Nephron (organoid): ENCODE data around the gene MIDN.

Source experiments
- H3K27ac Mint-ChIP-seq, 3 experiments: 2 replicates each; pipeline ENCODE4 v1.8.0; 2020; ENCODE audit warnings: mixed read lengths in 3 of 3, mild to moderate bottlenecking in 2 of 3, moderate library complexity in 1 of 3
- H3K27me3 Mint-ChIP-seq: 2 replicates; pipeline ENCODE4 v1.8.0; 2021; ENCODE audit warnings: low read depth, mild to moderate bottlenecking, moderate library complexity, mixed read lengths
- H3K36me3 Mint-ChIP-seq: 2 replicates; pipeline ENCODE4 v1.8.0; 2020; ENCODE audit warnings: low read depth, mixed read lengths
- H3K4me1 Mint-ChIP-seq: 2 replicates; pipeline ENCODE4 v1.8.0; 2020; ENCODE audit warnings: mixed read lengths
- H3K4me3 Mint-ChIP-seq, 3 experiments: 2 replicates each; pipeline ENCODE4 v1.8.0; 2020; ENCODE audit warnings: mild to moderate bottlenecking in 3 of 3, mixed read lengths in 3 of 3, moderate library complexity in 2 of 3
- H3K9me3 Mint-ChIP-seq: 2 replicates; pipeline ENCODE4 v1.8.0; 2020; ENCODE audit warnings: mixed read lengths
- CTCF ChIP-seq, 3 experiments: fragments of 200-600 bp; sonication (generic); IDR thresholded peaks; one replicate each; pipeline ENCODE4 v1.5.0; 2021; ENCODE audit warnings: antibody characterized with exemption in 3 of 3; ENCODE audit not compliant: unreplicated experiment in 3 of 3

The MIDN gene

GRCh38 chr19:1263188-1263587 lies 14.8 kb downstream of the MIDN start:
- peaks cover 52% of the 10 kb centered on the region for H3K4me1 Mint-ChIP-seq

GRCh38 chr19:1264801-1265614 lies 16.6 kb downstream of the MIDN start:
- Mint-ChIP-seq H3K27ac (peak overlapping the region; percentile 77 to 95 (median 85)), H3K36me3 (peaks cover 3% of the 10 kb centered on the region), H3K9me3 (no peaks in the 10 kb centered on the region), H3K4me3 (peak overlapping the region; percentile 69 to 73 (median 70)), H3K4me1 (peaks cover 62% of the 10 kb centered on the region), H3K27me3 (peaks cover 10% of the 10 kb centered on the region)
- no peak for TF ChIP-seq CTCF (IDR thresholded peaks at IDR 0.05; ENCODE audit: unreplicated experiment in 3 of 3)

More at GRCh38 chr19:1263188-1263587, 14.8 kb downstream of the MIDN start:
- Mint-ChIP-seq H3K27me3 (peaks cover 6% of the 10 kb centered on the region), H3K27ac (peak overlapping the region; percentile 91 to 95 (median 93)), H3K36me3 (no peaks in the 10 kb centered on the region), H3K4me3 (peak overlapping the region; percentile 73 to 76 (median 74)), H3K9me3 (no peaks in the 10 kb centered on the region)
- TF ChIP-seq CTCF (IDR thresholded peaks at IDR 0.05; ENCODE audit: unreplicated experiment in 3 of 3), result no peak

- Mint-ChIP-seq H3K27me3 (peaks cover 10% of the 10 kb centered on the region), H3K4me1 (peaks cover 69% of the 10 kb centered on the region), H3K4me3 (peak overlapping the region; percentile 69 to 73 (median 70)), H3K36me3 (peaks cover 8% of the 10 kb centered on the region), H3K9me3 (no peaks in the 10 kb centered on the region), H3K27ac (peak overlapping the region; percentile 77 to 88 (median 83))
- TF ChIP-seq CTCF (IDR thresholded peaks at IDR 0.05; ENCODE audit: unreplicated experiment in 3 of 3), result no peak
Measured at GRCh38 chr19:1265615-1266128, 17.3 kb downstream of the MIDN start.

- TF ChIP-seq CTCF (IDR thresholded peaks at IDR 0.05; ENCODE audit: unreplicated experiment in 3 of 3), result no peak
- Mint-ChIP-seq H3K27me3 (peaks cover 10% of the 10 kb centered on the region), H3K9me3 (no peaks in the 10 kb centered on the region), H3K4me3 (peak overlapping the region; percentile 52 to 69 (median 57)), H3K4me1 (peaks cover 73% of the 10 kb centered on the region), H3K36me3 (peaks cover 15% of the 10 kb centered on the region), H3K27ac (peak overlapping the region; percentile 77 to 83 (median 78))
Measured at GRCh38 chr19:1266129-1266915, 17.9 kb downstream of the MIDN start.

GRCh38 chr19:1266916-1267476 lies 18.6 kb downstream of the MIDN start:
- Mint-ChIP-seq H3K27me3 (peaks cover 5% of the 10 kb centered on the region), H3K27ac (peak overlapping the region; percentile 45 to 80 (median 54)), H3K36me3 (peaks cover 21% of the 10 kb centered on the region), H3K9me3 (no peaks in the 10 kb centered on the region), H3K4me1 (peaks cover 72% of the 10 kb centered on the region), H3K4me3 (peak overlapping the region; percentile 84 to 88 (median 86))
- TF ChIP-seq CTCF (IDR thresholded peaks at IDR 0.05; ENCODE audit: unreplicated experiment in 3 of 3), result peak; percentile 97 to 99 (median 98)
